HL-60/S4 treated with phorbol 12-myristate 13-acetate at 8.2 ng/mL for 4 days and 3 days (cell line): ENCODE data around the gene EPHA2.

Experiments used
- in situ Hi-C: fragments of 300-500 bp; cut with MboI; formaldehyde crosslinking; loops from 2 replicates; pipeline ENCODE4 v1.15.0; 2022; ENCODE audit warnings: low sequenced_read_pairs

EPHA2 gene

GRCh38 chr1:16077406-16078245 lies 78.2 kb downstream of the EPHA2 start:
- in situ Hi-C loops, result no loop called here

GRCh38 chr1:16076865-16077238 lies 79.0 kb downstream of the EPHA2 start:
- in situ Hi-C loops, result no loop called here

- in situ Hi-C loops, result no loop called here
Measured at GRCh38 chr1:16076031-16076864, 79.6 kb downstream of the EPHA2 start.

- in situ Hi-C loops, result no loop called here
Measured at GRCh38 chr1:16075337-16076030, 80.4 kb downstream of the EPHA2 start.
